Epidermal melanocyte (primary cell): ENCODE results near the gene DYNC2I2.
"Not testable (repeated sequence)": the region's sequence is repeated elsewhere in the genome, so short reads cannot be mapped to it uniquely, and the experiment has no call there.

ENCODE experiments used
- DNase-seq: peaks from one replicate; pipeline ENCODE4 v3.0.0; 2011; ENCODE audit warnings: low spot score; ENCODE audit not compliant: insufficient read length

The DYNC2I2 gene

DNA sequence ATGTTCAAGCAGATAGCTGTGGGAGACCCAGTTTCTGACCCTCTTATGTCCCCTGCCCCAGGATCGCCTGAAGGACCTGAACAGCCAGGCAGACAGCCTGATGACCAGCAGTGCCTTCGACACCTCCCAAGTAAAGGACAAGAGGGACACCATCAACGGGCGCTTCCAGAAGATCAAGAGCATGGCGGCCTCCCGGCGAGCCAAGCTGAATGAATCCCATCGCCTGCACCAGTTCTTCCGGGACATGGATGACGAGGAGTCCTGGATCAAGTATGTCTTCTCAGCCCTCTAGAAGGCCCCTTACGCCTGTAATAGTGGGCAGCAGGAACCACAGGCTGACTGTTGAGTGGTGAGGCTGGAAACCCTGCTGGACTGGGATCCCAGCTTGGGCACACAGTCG is 41.1 kb downstream of the DYNC2I2 start:
- no peak for DNase-seq

GRCh38 chr9:128614728-128615127 is 41.9 kb downstream of the DYNC2I2 start:
- DNase-seq, result no peak

- no peak for DNase-seq
These were observed 44.9 kb downstream of the DYNC2I2 start for GRCh38 chr9:128611600-128612394.

DNA sequence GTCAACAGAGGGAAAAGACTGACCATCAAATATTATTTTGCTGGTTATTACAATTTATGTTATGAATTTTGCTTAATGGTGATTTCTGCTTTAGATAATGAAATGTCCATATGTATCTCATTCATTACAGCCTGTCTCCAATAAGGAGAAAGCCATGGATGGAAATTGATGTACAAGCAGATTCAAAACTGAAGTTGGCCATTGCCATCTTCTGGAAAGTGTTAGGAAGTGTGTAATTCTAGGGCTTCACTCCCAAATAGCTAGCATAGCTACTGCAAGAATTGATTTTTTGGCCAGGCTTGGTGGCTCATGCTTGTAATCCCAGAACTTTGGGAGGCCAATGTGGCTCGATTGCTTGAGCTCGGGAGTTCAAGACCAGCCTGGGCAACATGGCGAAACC is 45.8 kb downstream of the DYNC2I2 start:
- DNase-seq, result no peak

- DNase-seq, result no peak
These were observed 48.9 kb downstream of the DYNC2I2 start for GRCh38 chr9:128607642-128608350.

GRCh38 chr9:128603697-128604096 is 53.0 kb downstream of the DYNC2I2 start:
- DNase-seq, result no peak

- DNase-seq, result no peak
These were observed 56.5 kb downstream of the DYNC2I2 start for GRCh38 chr9:128600099-128600498.

DNA sequence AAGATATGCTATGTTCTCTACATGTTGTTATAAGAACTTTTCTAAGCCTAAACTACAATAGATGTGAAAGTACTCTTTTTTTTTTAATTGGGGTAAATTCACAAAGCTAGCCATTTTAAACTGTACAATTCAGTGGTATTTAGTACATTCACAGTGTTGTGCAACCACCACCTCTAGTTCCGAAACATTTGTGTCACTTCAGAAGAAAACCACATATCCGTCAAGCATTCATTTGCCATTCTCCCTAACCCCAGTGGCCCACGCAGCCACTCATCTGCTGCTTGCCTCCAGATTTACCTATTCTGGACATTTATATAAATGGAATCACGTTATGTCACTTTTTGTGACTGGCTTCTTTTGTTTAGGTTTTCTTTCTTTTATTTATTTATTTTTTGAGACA is 61.2 kb downstream of the DYNC2I2 start:
- no peak for DNase-seq

DNA sequence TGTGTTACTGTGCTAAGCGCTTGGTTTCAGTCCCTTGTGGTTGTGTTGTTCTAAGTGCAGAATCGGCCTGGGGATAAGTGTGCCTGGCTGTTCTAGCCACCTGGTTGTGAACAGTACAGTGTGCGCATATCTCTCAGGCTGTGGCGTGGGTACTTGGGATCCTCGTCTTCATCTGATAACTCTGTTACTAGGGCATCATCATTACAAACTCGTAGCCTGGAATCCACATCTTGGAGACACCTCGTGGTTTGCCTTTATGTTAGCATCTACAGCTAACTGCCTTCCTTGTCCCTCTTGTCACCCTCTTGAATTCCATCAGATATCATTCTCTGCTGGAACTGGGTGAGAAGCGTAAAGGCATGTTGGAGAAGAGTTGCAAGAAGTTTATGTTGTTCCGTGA is 62.8 kb downstream of the DYNC2I2 start:
- DNase-seq, result no peak

DNA sequence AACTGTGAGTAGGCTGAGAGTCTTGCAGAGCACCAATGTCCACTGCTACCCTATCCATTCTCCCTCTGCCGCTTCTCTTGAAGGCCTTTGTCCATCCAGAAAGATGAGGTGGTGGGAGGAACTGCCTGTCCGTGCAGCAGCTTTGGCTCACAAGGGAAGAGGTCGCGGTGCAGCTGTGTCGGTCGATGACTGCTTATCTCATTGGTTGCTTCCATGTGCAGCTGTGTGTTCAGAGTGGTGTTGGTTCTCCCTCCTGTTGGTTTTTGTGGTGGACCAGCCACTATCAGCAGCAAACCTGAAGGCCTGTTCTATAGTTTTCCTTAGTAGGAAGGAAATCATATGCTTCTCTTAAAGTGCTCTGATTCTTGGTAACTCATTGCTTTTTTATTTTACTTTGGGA is 63.6 kb downstream of the DYNC2I2 start:
- DNase-seq, result no peak

- DNase-seq, result no peak
These were observed 67.9 kb downstream of the DYNC2I2 start for GRCh38 chr9:128588581-128589233.

- DNase-seq, result no peak
These were observed 69.2 kb downstream of the DYNC2I2 start for GRCh38 chr9:128587453-128587852.

DNA sequence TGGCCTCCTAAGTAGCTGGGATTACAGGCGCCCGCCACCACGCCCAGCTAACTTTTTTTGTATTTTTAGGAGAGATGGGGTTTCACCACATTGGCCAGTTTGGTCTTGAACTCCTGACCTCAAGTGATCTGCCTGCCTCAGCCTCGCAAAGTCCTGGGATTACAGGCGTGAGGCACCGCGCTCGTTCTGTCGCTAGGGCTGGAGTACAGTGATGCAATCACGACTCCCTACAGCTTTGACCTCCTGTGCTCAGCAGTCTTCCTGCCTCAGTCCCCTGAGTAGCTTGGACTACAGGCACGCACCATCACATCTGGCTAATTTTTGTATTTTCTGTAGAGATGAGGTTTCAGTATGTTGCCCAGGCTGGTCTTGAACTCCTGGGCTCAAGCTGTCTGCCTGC is 69.7 kb downstream of the DYNC2I2 start:
- DNase-seq, result not testable (repeated sequence)

DNA sequence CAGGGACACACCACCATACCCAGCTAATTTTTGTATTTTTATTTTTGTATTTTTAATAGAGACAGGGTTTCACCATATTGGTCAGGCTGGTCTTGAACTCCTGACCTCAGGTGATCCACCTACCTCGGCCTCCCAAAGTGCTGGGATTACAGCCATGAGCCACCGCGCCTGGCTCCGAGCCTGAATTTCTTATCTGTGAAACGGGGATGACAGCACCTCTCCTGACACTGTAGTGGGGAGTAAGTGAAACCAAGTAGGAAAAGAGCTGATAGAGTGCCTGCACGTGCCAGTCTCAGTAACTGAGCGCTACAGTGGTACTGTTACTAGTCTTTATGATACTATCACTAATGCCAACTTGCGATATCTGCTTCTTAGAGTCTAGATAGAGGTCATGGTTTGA is 71.5 kb downstream of the DYNC2I2 start:
- not testable (repeated sequence) for DNase-seq
